GM21447 (cell line): Measurements from ENCODE around the gene MTUS2.
"Not testable (repeated sequence)": the region's sequence is repeated elsewhere in the genome, so short reads cannot be mapped to it uniquely, and the experiment has no call there.

Experiments
- ATAC-seq: cut with Tn5 transposase; IDR thresholded peaks from one replicate; pipeline ENCODE4 v1.9.1; 2021; ENCODE audit not compliant: unreplicated experiment

Gene MTUS2

DNA sequence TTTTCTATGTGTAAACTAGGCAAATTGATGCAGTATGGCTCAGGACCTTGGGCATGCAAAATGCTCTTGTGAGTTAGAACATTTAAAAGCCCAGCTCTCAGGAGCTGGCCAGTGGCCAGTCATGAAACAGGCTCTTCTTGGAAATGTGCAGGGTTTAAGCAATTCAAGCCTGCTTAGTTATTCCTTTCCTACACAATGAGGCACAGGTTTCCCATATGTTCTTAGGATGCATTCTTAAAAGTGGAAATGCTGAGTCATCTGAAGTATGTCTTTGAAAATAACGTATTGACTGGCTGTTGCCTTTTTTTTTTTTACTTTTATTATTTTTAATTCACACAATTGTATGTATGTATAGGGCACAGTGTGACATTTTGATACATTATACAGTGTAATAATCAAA, 474.7 kb downstream of the MTUS2 start:
- no peak for ATAC-seq

DNA sequence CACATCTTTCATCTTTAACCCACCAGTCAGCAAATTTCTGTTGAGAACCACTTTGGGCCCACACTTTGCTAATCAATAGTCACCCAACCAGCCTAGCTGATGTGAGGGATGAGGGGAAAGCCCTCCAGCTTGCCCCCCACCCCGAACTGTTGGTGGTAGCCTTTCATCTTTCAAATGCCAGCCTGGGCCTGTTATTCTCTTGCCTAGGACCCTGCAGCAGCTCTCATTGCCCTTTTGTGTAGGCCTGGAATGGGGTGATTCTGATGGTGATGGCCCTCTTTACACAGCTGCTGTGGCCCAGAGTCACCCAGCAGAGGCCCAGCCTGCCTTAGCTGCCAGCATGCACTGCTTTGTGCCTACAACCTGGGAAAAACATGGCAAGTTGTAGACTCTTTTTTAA, 480.9 kb downstream of the MTUS2 start:
- no peak for ATAC-seq

DNA sequence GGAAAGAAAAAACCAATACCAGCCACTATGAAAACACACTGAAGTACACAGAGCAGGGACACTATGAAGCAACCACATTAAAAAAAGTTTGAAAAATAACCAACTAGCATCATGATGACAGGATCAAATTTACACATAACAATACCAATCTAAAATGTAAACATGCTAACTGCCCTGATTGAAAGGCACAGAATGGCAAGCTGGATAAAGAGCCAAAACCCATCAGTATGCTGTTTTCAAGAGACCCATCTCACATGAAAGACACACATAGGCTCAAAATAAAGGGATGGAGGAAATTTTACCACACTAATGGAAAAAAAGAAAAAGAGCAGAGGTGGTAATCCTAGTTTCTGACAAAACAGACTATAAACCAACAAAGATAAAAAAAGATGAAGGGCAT, 484.0 kb downstream of the MTUS2 start:
- ATAC-seq, result no peak

DNA sequence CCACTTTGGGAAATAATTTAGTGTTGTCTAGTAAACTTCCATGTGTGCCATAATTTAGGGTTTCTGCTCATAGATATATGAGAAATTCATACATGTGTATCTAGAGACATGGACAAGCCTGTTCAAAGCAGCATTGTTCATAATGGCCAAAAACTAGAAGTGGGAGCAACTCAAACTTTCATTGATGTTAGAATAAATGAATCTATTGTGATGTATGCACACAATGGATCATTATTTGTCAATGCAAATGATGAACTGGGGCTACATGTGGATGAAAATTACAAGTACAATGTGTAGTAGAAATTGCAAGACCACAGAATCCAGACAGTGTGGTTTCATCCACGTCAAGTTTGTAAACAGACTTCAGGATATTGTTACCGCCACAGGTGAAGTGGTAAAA, 490.7 kb downstream of the MTUS2 start:
- no peak for ATAC-seq

DNA sequence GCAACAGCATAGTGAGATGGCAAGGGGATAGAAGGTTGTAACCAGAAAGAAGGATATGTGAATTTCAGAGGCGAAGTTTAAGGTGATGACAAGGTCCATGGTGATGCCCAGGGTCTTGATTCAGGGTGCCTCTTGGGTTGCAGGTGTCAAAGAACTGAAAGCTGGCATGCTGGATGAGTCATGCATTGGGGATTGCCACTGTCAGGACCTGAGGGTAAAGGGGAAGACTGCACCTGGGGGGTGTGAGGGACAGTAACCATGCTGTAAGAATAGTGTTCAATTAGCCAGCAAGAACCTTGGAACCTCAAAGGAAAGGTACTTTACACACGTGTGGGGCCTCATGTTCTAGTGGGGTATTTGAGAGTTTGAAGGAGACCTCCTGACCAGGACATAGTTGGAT, 495.7 kb downstream of the MTUS2 start:
- ATAC-seq, result no peak

DNA sequence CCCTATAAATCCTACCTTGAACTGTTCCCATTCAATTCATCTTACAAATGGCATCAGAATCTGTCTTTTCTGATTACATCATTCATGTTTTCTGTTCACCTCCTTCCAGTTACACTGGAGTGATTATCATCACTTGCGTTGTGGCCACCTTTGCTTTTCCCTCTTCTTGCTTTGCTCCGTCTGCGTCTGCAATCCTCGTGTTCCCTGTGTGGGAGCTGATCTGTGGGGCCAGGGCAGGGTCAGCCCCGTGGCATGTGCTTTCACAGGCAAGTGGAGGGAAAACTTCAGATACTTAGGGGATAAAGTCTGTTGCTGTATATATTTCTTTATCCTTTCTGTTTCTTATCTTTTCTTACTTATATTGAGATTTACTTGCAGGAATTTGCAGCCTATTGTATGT, 497.7 kb downstream of the MTUS2 start:
- no peak for ATAC-seq

DNA sequence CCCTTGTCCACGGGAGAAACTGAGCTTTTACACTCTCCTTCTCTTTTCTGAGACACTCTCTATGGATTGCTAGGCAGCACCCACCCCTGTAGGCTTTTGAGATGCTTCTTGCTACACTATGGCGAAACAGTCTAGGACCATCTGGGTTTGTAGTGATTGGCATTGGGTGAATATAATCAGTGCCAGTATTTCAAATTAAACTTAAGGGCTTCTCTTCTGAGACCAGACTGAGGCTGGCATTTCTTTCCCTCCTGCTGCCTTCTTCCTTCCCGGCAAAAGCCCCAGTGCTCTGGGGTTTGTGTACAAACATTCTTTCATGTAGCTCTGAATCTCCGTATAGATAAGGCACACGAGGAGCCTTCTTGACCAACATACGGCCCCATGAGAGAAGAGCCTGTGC, 498.6 kb downstream of the MTUS2 start:
- ATAC-seq, result no peak

DNA sequence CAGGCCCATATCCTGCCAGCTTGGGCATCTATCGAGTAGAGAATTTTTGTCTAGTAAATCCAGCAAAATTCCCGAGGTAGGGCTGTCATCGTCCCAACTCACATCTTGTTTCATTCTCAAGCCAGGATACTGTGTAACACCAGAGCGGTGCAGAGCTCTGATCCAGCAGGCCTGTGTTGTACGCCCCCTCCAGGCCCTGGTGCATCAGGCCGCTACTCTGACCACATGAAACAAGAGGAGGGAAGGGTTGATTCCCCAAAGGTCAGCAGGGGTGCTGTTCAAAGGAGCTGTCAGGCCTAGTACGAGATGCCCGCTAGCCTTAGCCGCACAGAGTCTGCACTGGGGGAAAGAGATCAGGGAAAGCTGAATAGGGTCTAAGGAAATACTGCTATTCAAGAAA, 499.3 kb downstream of the MTUS2 start:
- ATAC-seq, result no peak

DNA sequence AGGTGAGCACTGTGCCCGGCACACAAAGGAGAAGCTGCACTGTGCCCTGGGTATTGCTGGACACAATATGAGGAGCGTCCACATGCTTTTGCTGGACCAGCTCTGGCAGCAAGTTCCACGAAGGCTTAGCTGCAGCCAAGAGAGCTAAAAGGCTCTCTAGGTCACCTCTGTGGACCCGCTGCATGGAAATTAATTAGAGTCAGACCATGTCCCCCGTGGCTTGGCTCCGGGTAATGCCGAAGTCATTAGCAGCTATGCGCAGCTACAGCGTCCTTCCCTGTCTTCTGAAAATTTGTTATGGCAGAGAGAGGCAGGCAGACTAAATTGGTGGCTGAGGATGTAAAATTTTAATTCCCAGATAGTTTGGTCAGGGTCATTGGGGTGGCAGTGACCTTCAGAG, 503.8 kb downstream of the MTUS2 start:
- ATAC-seq, result no peak

DNA sequence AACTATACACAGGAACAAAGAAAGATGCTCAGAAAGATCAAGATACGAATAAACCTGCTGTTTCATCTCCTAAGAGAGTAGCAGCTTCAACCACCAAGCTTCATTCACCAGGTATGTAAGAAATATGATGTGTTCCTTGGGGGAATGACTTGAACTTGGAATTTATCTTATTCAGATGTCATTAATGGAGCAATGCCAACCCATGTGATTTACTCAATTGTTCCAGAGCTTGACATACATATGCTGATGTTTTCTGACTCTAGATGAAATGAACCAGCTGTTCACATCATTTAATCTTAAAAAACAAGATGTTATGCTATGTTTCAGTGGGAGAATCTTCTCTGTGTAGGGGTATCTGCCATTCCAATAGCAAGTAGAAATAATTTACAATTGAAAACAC, 504.5 kb downstream of the MTUS2 start:
- ATAC-seq, result no peak

DNA sequence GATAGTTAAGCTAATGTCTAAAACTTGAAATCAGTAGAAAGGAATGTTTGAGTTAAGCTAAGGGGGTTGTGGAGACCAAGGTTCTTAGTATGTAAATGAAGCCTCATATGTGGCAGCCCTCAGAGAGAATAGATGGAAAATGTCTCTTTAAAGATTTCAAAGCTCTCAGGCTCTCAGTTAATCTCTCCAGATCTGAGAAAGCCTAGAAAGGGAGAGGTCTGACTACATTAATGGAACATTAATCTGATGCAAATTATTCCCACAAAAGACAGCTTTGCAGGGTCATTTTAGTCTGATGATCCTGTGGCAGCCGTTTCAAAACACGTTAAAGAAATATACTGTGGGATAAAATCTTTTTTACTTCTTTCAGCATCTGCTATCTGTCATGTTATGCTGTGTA, 508.4 kb downstream of the MTUS2 start:
- ATAC-seq, result no peak

DNA sequence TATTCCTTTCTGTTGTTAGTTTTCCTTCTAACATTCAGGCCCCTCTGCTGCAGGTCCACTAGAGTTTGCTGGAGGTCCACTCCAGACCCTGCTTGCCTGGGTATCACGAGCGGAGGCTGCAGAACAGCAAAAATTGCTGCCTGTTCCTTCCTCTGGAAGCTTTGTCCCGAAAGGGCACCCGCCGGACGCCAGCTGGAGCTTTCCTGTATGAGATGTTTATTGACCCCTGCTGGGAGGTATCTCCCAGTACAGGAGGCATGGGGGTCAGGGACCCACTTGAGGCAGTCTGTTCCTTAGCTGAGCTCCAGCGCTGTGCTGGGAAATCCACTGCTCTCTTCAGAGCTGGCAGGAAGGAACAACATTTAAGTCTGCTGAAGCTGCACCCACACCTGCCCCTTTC, 516.2 kb downstream of the MTUS2 start:
- ATAC-seq, result no peak

DNA sequence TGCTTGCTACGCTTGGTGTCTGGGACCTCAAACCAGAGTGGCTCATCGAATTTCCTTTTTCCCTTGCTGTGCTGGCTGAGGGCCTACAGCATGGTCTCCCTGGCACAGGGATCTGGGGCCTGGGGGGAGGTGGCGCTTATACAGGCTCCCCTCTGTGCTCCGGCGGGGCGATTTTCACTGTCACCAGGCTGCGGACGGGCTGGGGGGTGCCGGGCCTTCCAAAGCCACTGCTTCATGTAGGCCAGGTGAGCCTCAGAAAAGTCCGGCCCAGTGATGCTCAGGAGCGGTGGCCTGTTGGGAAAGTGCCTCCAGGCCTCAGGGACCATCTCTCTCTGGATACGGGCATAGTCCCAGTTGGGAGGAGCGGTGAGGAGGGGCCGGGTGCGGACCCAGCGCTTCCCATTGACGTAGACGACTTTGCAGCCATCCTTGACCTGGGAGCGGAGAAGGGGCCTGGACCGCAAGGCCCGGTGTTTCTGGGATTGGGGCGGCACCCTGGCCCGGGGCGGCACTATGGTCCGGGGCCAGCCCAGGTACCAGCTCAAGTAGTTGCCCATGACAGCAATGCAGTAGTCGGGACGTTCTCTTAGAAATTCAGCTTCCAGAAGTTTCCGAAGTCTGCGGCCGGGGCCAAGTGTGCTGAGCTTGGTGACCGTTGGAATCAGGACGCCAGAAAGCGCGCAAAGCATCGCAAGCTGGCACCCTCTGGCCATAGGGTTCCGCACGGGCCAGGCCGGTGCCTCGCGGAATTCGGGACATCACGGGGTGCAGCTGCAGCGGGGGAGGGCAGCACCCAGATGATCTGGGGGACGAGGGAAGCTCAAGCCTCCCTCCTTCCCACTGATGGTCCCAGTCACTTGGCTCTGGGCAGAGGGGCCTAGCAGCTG, 519.5 kb downstream of the MTUS2 start:
- ATAC-seq, result no peak

DNA sequence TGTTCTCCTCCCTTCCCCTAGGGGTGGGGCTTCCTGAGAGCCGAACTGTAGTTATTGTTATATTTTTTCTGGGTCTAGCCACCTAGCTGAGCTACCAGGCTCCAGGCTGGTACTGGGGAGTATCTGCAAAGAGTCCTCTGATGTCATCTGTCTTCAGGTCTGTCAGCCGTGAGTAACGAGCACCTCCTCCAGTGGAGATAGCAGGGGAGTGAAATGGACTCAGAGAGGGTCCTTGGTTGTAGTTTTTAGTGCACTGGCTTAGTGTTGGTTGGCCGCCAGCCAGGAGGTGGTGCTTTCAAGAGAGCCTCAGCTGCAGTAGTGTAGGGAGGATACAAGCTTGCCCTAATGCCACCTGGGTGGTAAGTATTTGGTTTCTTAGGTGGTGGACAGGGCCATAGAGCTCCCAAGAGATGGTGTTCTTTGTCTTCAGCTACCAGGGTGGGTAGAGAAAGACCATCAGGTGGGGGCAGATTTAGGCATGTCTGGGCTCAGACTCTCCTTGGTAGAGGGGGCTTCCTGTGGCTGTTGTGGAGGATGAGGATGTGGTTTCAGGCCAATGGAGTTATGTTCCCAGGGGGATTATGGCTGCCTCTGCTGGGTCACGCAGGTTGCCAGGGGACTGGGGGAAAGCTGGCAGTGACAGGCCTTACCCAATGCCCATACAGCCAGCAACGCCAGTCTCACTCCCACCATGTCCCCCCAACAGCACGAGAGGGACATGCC, 525.9 kb downstream of the MTUS2 start:
- not testable (repeated sequence) for ATAC-seq

DNA sequence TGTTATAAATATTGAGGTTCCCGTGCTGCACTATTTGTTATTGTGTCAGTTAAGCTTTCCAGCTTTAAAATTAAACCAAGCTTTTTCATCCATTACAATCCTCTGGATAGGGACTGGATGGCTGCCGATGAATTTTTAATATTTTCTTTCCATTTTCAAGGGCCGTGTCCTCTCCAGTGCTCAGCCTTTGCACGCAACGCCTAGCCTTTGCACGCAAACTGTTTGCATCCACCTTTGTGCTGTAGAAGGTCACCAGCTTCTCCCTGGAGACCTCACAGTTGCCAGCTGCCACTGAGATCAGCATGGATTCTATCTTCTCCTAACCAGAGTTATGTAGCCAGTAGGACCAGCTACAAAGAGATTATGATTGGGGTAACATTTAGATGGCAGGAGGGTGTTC, 534.9 kb downstream of the MTUS2 start:
- no peak for ATAC-seq

DNA sequence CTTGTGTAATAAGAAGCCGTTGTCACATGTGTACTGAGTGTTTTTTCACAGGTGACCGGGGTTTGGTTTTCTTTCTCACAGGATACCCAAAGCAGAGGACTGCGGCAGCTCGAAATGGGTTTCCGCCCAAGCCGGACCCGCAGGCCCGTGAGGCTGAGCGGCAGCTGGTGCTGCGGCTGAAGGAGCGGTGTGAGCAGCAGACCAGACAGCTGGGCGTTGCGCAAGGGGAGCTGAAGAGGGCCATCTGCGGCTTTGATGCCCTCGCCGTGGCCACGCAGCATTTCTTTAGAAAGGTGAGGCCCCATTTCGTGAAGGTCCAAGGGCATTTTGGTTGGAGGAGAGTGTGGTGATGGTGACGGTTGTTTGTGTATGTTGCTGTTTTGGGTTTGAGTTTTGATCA, 539.0 kb downstream of the MTUS2 start:
- ATAC-seq, result no peak

DNA sequence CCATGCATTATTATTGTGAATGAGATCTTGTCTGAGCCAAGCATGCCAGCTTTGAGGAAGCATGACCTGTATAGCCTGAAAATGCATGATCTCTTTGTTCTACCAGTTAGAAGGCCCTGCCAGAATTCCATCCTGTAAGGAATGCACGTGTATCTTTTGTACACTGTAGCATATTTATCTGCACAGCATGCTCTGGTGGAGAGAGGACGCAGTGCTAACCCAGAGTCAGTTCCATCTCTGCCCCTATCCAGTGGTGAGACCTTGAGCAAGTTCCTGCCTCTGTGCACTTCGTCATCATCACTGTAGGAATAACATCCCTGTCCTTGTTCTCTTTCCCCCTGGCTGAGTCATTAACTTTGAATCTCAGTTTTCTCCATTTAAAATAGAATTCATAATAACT, 541.6 kb downstream of the MTUS2 start:
- ATAC-seq, result no peak

DNA sequence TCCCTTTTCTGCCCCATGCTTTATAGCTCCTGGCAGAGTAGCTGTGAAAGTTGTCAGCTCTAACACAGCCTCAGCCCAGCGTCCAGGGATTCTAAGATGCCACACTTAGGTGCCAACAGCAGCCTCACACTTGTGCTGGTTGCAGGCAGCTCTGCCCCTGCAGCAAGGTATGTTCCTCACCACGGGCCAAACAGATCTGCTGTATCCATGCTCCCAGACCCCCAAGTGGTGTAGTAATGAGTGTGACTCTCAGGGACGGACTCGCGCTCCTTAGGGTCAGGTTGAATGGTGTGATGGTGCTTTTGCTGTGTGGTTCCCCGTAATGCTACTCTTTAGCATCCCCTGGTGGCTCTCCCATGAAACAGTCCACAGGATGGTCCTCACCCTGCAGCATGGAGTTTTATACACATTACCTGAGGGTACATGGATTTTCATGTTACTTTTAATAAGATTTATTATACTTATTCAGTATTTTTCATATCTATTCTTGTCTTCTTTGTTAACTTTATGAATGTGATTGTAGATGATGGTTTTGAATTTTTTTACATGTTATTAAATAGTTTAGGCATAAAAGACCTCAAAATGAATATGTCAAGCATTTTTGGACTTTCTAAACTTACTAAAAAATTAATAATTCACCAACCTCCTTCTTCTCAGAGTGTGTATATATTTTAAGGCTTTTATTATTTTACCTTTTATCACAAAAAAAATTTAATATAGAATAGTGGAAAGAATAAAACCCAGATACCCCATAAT, 542.9 kb downstream of the MTUS2 start:
- peak; percentile 72 for ATAC-seq

DNA sequence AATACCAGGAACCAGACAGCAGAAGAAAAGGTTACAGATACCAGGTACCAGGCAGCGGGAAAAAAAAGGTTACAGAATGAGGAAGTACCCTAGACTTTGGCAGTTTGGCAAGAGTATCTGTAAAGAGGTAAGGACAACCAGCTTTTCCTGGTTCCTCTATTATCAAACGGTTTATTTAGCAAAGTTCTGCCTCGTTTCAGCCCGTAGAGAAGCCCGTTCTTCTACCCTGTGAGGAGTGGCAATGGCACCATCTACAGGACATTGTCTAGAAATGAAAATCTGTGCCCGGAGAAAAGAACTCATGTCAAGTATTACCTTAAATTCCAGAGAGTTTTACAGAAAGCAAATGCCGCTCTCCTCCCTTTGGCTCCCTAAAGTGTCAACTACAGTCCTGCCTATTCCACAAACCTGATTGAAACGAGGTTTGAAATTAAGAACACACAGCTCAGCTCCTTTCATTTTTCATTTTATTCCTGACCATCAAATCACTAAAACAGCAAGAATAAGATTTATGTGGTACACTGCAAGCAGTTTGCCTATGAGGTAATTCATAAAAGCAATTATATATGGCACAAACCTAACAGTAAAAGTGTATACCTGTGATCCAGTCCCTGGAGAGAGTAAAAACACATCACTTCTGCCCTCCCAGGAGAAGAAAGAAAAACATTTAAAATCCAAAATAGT, 549.1 kb downstream of the MTUS2 start:
- no peak for ATAC-seq

DNA sequence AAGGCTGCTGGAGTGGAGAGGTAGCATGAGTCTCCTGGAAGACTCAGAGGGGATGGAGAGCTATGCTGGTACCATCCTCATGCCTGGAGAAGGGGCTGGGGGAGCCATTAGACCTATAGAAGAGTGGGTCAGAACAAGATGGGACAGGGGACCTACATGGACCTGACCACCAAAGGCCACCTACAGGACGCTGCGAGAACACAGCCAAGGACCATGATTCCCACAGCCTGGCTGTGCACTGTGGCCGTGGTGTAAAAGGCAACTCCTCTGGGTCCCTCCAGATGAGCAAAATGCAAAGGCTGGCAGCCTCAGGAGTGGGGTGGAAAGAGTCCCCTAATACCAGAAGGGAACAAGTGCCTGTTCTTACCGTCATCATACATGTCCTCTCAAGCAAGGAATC, 559.1 kb downstream of the MTUS2 start:
- no peak for ATAC-seq

DNA sequence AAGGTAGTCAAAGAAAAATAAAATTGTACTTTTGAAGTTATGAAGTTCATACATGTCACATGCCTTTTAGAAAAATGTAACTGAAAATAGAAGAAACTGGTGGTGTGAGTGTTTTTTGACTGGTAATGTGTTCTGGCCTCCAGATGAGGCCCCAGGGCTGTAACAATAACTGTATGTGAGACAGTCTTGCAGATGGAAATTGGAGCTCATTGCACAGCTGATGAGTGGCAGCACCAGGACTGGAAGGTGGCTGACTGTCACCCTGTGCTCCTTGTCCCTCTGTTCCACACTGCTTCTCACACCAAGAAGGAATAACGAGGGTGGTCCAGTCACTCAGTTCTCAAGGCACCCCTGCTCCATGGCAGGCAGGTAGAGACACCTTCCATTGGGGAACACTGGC, 559.7 kb downstream of the MTUS2 start:
- no peak for ATAC-seq
